Measurements from ENCODE around the gene DNM3. TPM values are rescaled to one million over a fixed set of nuclear protein-coding genes. Genes with fewer than 3 reads are reported as not detected.

Gene DNM3
- total RNA-seq, 1 experiment from 2014 or later = 2.7 TPM

- no CpG with 5 or more reads among the region's 3 CpGs for WGBS (ENCODE audit: extremely low coverage, insufficient read length, low lambda C conversion rate)
- no peak overlapping the region for H3K4me3 Mint-ChIP-seq
Observed at GRCh38 chr1:171877701-171878100, 36.4 kb downstream of the DNM3 start.

More at GRCh38 chr1:171877701-171878100, 36.4 kb downstream of the DNM3 start:
- no peak overlapping the region for H3K9ac ChIP-seq (ENCODE audit: extremely low read depth, insufficient read length, low read length)
- no peak overlapping the region for H4K91ac ChIP-seq (ENCODE audit: insufficient read length, low read depth, low read length)
- no peak overlapping the region for H2BK20ac ChIP-seq (ENCODE audit: low read depth, low read length, poor library complexity, severe bottlenecking)
- H3T11ph ChIP-seq (ENCODE audit: low read length) = no peak overlapping the region
- H3K56ac ChIP-seq (ENCODE audit: insufficient read length, low read depth, low read length) = no peak overlapping the region
- H2BK120ac ChIP-seq (ENCODE audit: low read depth, low read length, poor library complexity, severe bottlenecking) = no peak overlapping the region
- no peaks in the 10 kb centered on the region for H3K27me3 ChIP-seq (ENCODE audit: insufficient read depth, low read length)
- Mint-ChIP-seq H3K4me1 (peaks cover 7 to 8% of the 10 kb centered on the region in 2 experiments), H3K36me3 (ENCODE audit: insufficient read depth in 1 of 3, low read depth in 3 of 3) (no peaks in the 10 kb centered on the region), H3K27me3 (ENCODE audit: low read depth) (no peaks in the 10 kb centered on the region), H3K27ac (no peak overlapping the region), H3K9me3 (no peaks in the 10 kb centered on the region)
- H3K23ac ChIP-seq (ENCODE audit: insufficient read length, low read depth, low read length) = no peak overlapping the region
- DNase-seq = no peak
- H2BK15ac ChIP-seq (ENCODE audit: low read depth, low read length) = no peak overlapping the region
- H4K20me1 ChIP-seq (ENCODE audit: control insufficient read depth, insufficient read depth, insufficient read length) = no peaks in the 10 kb centered on the region
- no peak overlapping the region for H3K27ac ChIP-seq (ENCODE audit: insufficient read length, low read depth, low read length)
- H3K79me1 ChIP-seq (ENCODE audit: insufficient read depth, low read depth, low read length, poor library complexity, severe bottlenecking) = no peaks in the 10 kb centered on the region
- H3K4me1 ChIP-seq (ENCODE audit: insufficient read depth, low read length) = no peaks in the 10 kb centered on the region
- no peak overlapping the region for H3K4me2 ChIP-seq (ENCODE audit: insufficient read depth, insufficient read length, low read length)
- no peak overlapping the region for H3K14ac ChIP-seq (ENCODE audit: insufficient read depth, low read length)
- no peaks in the 10 kb centered on the region for H3K79me2 ChIP-seq (ENCODE audit: insufficient read depth, low read length)
- no peaks in the 10 kb centered on the region for H3K9me3 ChIP-seq (ENCODE audit: control insufficient read depth, low read depth, low read length)
- TF ChIP-seq, protein P1, sequence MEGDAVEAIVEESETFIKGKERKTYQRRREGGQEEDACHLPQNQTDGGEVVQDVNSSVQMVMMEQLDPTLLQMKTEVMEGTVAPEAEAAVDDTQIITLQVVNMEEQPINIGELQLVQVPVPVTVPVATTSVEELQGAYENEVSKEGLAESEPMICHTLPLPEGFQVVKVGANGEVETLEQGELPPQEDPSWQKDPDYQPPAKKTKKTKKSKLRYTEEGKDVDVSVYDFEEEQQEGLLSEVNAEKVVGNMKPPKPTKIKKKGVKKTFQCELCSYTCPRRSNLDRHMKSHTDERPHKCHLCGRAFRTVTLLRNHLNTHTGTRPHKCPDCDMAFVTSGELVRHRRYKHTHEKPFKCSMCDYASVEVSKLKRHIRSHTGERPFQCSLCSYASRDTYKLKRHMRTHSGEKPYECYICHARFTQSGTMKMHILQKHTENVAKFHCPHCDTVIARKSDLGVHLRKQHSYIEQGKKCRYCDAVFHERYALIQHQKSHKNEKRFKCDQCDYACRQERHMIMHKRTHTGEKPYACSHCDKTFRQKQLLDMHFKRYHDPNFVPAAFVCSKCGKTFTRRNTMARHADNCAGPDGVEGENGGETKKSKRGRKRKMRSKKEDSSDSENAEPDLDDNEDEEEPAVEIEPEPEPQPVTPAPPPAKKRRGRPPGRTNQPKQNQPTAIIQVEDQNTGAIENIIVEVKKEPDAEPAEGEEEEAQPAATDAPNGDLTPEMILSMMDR (conservative IDR thresholded peaks at IDR 0.05) = no peak
- H2AFZ ChIP-seq (ENCODE audit: low read length) = no peak overlapping the region
- no peak overlapping the region for H3K4ac ChIP-seq (ENCODE audit: low read depth, low read length)
- H4K8ac ChIP-seq (replicated peaks; ENCODE audit: insufficient read length, low read depth, low read length) = no peak overlapping the region
- H4K5ac ChIP-seq (ENCODE audit: insufficient read length, low read depth, low read length) = no peak overlapping the region
- no peak overlapping the region for H2AK5ac ChIP-seq (ENCODE audit: insufficient read length, low read length)
- H2BK5ac ChIP-seq (ENCODE audit: insufficient read length, low read length) = no peak overlapping the region
- no peak overlapping the region for H3K18ac ChIP-seq (ENCODE audit: insufficient read length, low read depth, low read length)
- H3K23me2 ChIP-seq (ENCODE audit: insufficient read length, low read depth, low read length, poor library complexity, severe bottlenecking) = no peaks in the 10 kb centered on the region
- H2BK12ac ChIP-seq (ENCODE audit: insufficient read length, low read depth, low read length) = no peak overlapping the region
